ENCODE data around the gene UBN2.

GRCh38 chr7:139329119-139329518 is 98.1 kb downstream of the UBN2 start:
- no peak for TF ChIP-seq CTCF (tag by site-specific recombination; IDR thresholded peaks at IDR 0.05)
- TF ChIP-seq ZNF514 (tag by site-specific recombination; IDR thresholded peaks at IDR 0.05), result no peak
- no peak for TF ChIP-seq GFI1B (tag by site-specific recombination; IDR thresholded peaks at IDR 0.05)
- no peak for TF ChIP-seq KLF7 (tag by site-specific recombination; IDR thresholded peaks at IDR 0.05; ENCODE audit: borderline replicate concordance)
- TF ChIP-seq ZNF560 (tag by site-specific recombination; IDR thresholded peaks at IDR 0.05; ENCODE audit: borderline replicate concordance), result no peak
- no peak for TF ChIP-seq GLI4 (tag by site-specific recombination; IDR thresholded peaks at IDR 0.05)
- TF ChIP-seq ZNF24 (tag by site-specific recombination; IDR thresholded peaks at IDR 0.05), result no peak
- TF ChIP-seq ZNF23 (tag by site-specific recombination; IDR thresholded peaks at IDR 0.05; ENCODE audit: borderline replicate concordance), result no peak
- no peak for TF ChIP-seq ZXDB (tag by site-specific recombination; IDR thresholded peaks at IDR 0.05)
- TF ChIP-seq ZSCAN18 (tag by site-specific recombination; IDR thresholded peaks at IDR 0.05), result no peak
